Myocyte (in vitro differentiated cells): ENCODE results near the gene COL19A1. TPM values are rescaled to one million over a fixed set of nuclear protein-coding genes. Genes with fewer than 3 reads are reported as not detected.
"Not testable (repeated sequence)": the region's sequence is repeated elsewhere in the genome, so short reads cannot be mapped to it uniquely, and the experiment has no call there.

Experiments
- DNase-seq: peaks from one replicate; pipeline ENCODE4 v3.0.0-alpha.2; 2012; ENCODE audit warnings: low read depth
- total RNA-seq: library from RNA; depleted of rRNA; stranded (reverse); fragments of >200 nt; gene quantifications from 2 replicates; pipeline ENCODE4 v1.2.3, GENCODE V29; 2014

COL19A1 gene
- total RNA-seq, 1 donor from 2014 or later = 38.8 TPM

GRCh38 chr6:69866770-69867638, 648 bp downstream of the COL19A1 start:
- DNase-seq = peak; percentile 73

- no peak for DNase-seq
Measured at GRCh38 chr6:69867639-69867976, 1.3 kb downstream of the COL19A1 start.

- no peak for DNase-seq
Measured at GRCh38 chr6:69868252-69868804, 2.0 kb downstream of the COL19A1 start.

GRCh38 chr6:69868961-69869360, 2.6 kb downstream of the COL19A1 start:
- DNase-seq = peak; percentile 35

- no peak for DNase-seq
Measured at GRCh38 chr6:69871107-69871506, 4.8 kb downstream of the COL19A1 start.

GRCh38 chr6:69873291-69873690, 6.9 kb downstream of the COL19A1 start:
- no peak for DNase-seq

GRCh38 chr6:69875715-69876114, 9.4 kb downstream of the COL19A1 start:
- DNase-seq = no peak

GRCh38 chr6:69878795-69879194, 12.4 kb downstream of the COL19A1 start:
- DNase-seq = no peak

GRCh38 chr6:69880601-69881000, 14.2 kb downstream of the COL19A1 start:
- no peak for DNase-seq

- no peak for DNase-seq
Measured at GRCh38 chr6:69881322-69882151, 15.2 kb downstream of the COL19A1 start.

- no peak for DNase-seq
Measured at GRCh38 chr6:69883551-69883950, 17.2 kb downstream of the COL19A1 start.

- no peak for DNase-seq
Measured at GRCh38 chr6:69884231-69884630, 17.9 kb downstream of the COL19A1 start.

GRCh38 chr6:69887026-69887425, 20.7 kb downstream of the COL19A1 start:
- no peak for DNase-seq

- no peak for DNase-seq
Measured at GRCh38 chr6:69887714-69888345, 21.5 kb downstream of the COL19A1 start.

- no peak for DNase-seq
Measured at GRCh38 chr6:69888482-69889233, 22.3 kb downstream of the COL19A1 start.

GRCh38 chr6:69889234-69889974, 23.0 kb downstream of the COL19A1 start:
- DNase-seq = peak; percentile 54

- not testable (repeated sequence) for DNase-seq
Measured at GRCh38 chr6:69892561-69892960, 26.2 kb downstream of the COL19A1 start.

- DNase-seq = not testable (repeated sequence)
Measured at GRCh38 chr6:69893266-69893665, 26.9 kb downstream of the COL19A1 start.

- DNase-seq = peak; percentile 72
Measured at GRCh38 chr6:69894578-69895347, 28.4 kb downstream of the COL19A1 start.
